ENCODE data around the gene FGD6. TPM values are rescaled to one million over a fixed set of nuclear protein-coding genes. Genes with fewer than 3 reads are reported as not detected.
A peak's percentile ranks its signal among the peaks of the same experiment; 100 is the strongest.
"Not testable (repeated sequence)": the region's sequence is repeated elsewhere in the genome, so short reads cannot be mapped to it uniquely, and the experiment has no call there.

Gene FGD6
- total RNA-seq, 1 donor from 2014 or later: 33.9 TPM

- DNase-seq (ENCODE audit: low read depth): no peak
These were observed 38.3 kb downstream of the FGD6 start for GRCh38 chr12:95179011-95179410.

GRCh38 chr12:95178136-95178535 is 39.1 kb downstream of the FGD6 start:
- no peak for DNase-seq (ENCODE audit: low read depth)

GRCh38 chr12:95177201-95177768 is 40.0 kb downstream of the FGD6 start:
- no peak for DNase-seq (ENCODE audit: low read depth)

- peak; percentile 91 for DNase-seq (ENCODE audit: low read depth)
These were observed 43.6 kb downstream of the FGD6 start for GRCh38 chr12:95173392-95174251.

GRCh38 chr12:95169368-95169767 is 47.9 kb downstream of the FGD6 start:
- DNase-seq (ENCODE audit: low read depth): peak; percentile 98

GRCh38 chr12:95168746-95169145 is 48.5 kb downstream of the FGD6 start:
- peak; percentile 50 for DNase-seq (ENCODE audit: low read depth)

- DNase-seq (ENCODE audit: low read depth): no peak
These were observed 52.6 kb downstream of the FGD6 start for GRCh38 chr12:95164656-95165055.

- DNase-seq (ENCODE audit: low read depth): no peak
These were observed 58.3 kb downstream of the FGD6 start for GRCh38 chr12:95158919-95159318.

- DNase-seq (ENCODE audit: low read depth): no peak
These were observed 65.4 kb downstream of the FGD6 start for GRCh38 chr12:95151821-95152220.

GRCh38 chr12:95151406-95151805 is 65.9 kb downstream of the FGD6 start:
- no peak for DNase-seq (ENCODE audit: low read depth)

GRCh38 chr12:95150501-95150900 is 66.8 kb downstream of the FGD6 start:
- no peak for DNase-seq (ENCODE audit: low read depth)

GRCh38 chr12:95147866-95148265 is 69.4 kb downstream of the FGD6 start:
- DNase-seq (ENCODE audit: low read depth): no peak

GRCh38 chr12:95146769-95147168 is 70.5 kb downstream of the FGD6 start:
- DNase-seq (ENCODE audit: low read depth): no peak

- DNase-seq (ENCODE audit: low read depth): no peak
These were observed 73.6 kb downstream of the FGD6 start for GRCh38 chr12:95143621-95144205.

GRCh38 chr12:95142431-95143151 is 74.7 kb downstream of the FGD6 start:
- no peak for DNase-seq (ENCODE audit: low read depth)

- no peak for DNase-seq (ENCODE audit: low read depth)
These were observed 76.0 kb downstream of the FGD6 start for GRCh38 chr12:95141310-95141709.

- not testable (repeated sequence) for DNase-seq (ENCODE audit: low read depth)
These were observed 79.2 kb downstream of the FGD6 start for GRCh38 chr12:95138031-95138430.

- DNase-seq (ENCODE audit: low read depth): peak; percentile 85
These were observed 80.7 kb downstream of the FGD6 start for GRCh38 chr12:95136598-95136997.

GRCh38 chr12:95134085-95134484 is 83.2 kb downstream of the FGD6 start:
- no peak for DNase-seq (ENCODE audit: low read depth)

GRCh38 chr12:95131589-95132340 is 85.5 kb downstream of the FGD6 start:
- DNase-seq (ENCODE audit: low read depth): no peak

GRCh38 chr12:95130096-95130495 is 87.2 kb downstream of the FGD6 start:
- no peak for DNase-seq (ENCODE audit: low read depth)

GRCh38 chr12:95129115-95129514 is 88.2 kb downstream of the FGD6 start:
- DNase-seq (ENCODE audit: low read depth): no peak
